Liver (tissue), 9 donors: Measurements from ENCODE around the gene MTIF2. TPM values are rescaled to one million over a fixed set of nuclear protein-coding genes. Genes with fewer than 3 reads are reported as not detected.

Source experiments
- DNase-seq: peaks from one replicate; pipeline ENCODE4 v3.0.0-alpha.2; 2017; ENCODE audit warnings: low spot score
- H3K27ac ChIP-seq, 2 donors: one replicate each; pipeline ENCODE4 v1.7.0; 2013; ENCODE audit warnings: inconsistent platforms in 2 of 2, low read length in 2 of 2, control low read depth in 1 of 2, low read depth in 1 of 2, mild to moderate bottlenecking in 1 of 2
- H3K27me3 ChIP-seq, 4 donors: one replicate each; pipeline versions ENCODE4 v1.6.1 to v1.7.0; 2013; ENCODE audit warnings: low read length in 3 of 4, inconsistent platforms in 1 of 4, mild to moderate bottlenecking in 1 of 4, moderate library complexity in 1 of 4; ENCODE audit not compliant: control insufficient read depth in 4 of 4, insufficient read depth in 4 of 4
- H3K36me3 ChIP-seq, 4 donors: one replicate each; pipeline versions ENCODE4 v1.6.1 to v1.7.0; 2013; ENCODE audit warnings: low read length in 3 of 4, mild to moderate bottlenecking in 3 of 4, low read depth in 1 of 4, moderate library complexity in 1 of 4; ENCODE audit not compliant: control insufficient read depth in 4 of 4, insufficient read depth in 3 of 4
- H3K4me1 ChIP-seq, 4 donors: one replicate each; pipeline versions ENCODE4 v1.6.1 to v1.7.0; 2013; ENCODE audit warnings: low read length in 3 of 4, mild to moderate bottlenecking in 3 of 4, moderate library complexity in 1 of 4; ENCODE audit not compliant: control insufficient read depth in 4 of 4, insufficient read depth in 4 of 4
- H3K4me3 ChIP-seq, 3 donors: one replicate each; pipeline versions ENCODE4 v1.6.1 to v1.7.0; 2013; ENCODE audit warnings: low read length in 3 of 3, control low read depth in 1 of 3, low read depth in 1 of 3, mild to moderate bottlenecking in 1 of 3
- H3K9ac ChIP-seq, 2 donors: one replicate each; pipeline ENCODE4 v1.7.0; 2013; ENCODE audit warnings: low read length in 2 of 2, mild to moderate bottlenecking in 2 of 2, moderate library complexity in 2 of 2, control low read depth in 1 of 2, low read depth in 1 of 2
- H3K9me3 ChIP-seq, 4 donors: one replicate each; pipeline versions ENCODE4 v1.6.1 to v1.7.0; 2013; ENCODE audit warnings: low read length in 3 of 4; ENCODE audit not compliant: control insufficient read depth in 4 of 4
- EGR1 ChIP-seq, 2 donors: IDR thresholded peaks; 2 replicates each; pipeline ENCODE4 v1.6.1; 2016 to 2018; ENCODE audit warnings: antibody characterized with exemption in 2 of 2, low read depth in 2 of 2
- FOXA1 ChIP-seq: IDR thresholded peaks from 2 replicates; pipeline ENCODE4 v1.6.1; 2016; ENCODE audit warnings: antibody characterized with exemption
- GABPA ChIP-seq, 2 donors: IDR thresholded peaks in 1 of 2; conservative IDR thresholded peaks in 1 of 2; 2 replicates each; pipeline ENCODE4 v1.6.1; 2016; ENCODE audit warnings: antibody characterized with exemption in 2 of 2, mild to moderate bottlenecking in 1 of 2, moderate library complexity in 1 of 2
- HNF4A ChIP-seq, 2 donors: conservative IDR thresholded peaks; 2 replicates each; pipeline ENCODE4 v1.6.1; 2016; ENCODE audit warnings: antibody characterized with exemption in 2 of 2, mild to moderate bottlenecking in 2 of 2
- HNF4G ChIP-seq: IDR thresholded peaks from 2 replicates; pipeline ENCODE4 v1.6.1; 2016; ENCODE audit warnings: antibody characterized with exemption
- JUND ChIP-seq, 2 donors: IDR thresholded peaks; 2 replicates each; pipeline ENCODE4 v1.6.1; 2016; ENCODE audit warnings: antibody characterized with exemption in 2 of 2
- NR2F2 ChIP-seq: IDR thresholded peaks from 2 replicates; pipeline ENCODE4 v1.6.1; 2016; ENCODE audit warnings: antibody characterized with exemption
- RAD21 ChIP-seq, 2 donors: IDR thresholded peaks; 2 replicates each; pipeline ENCODE4 v1.6.1; 2016; ENCODE audit warnings: antibody characterized with exemption in 2 of 2, mild to moderate bottlenecking in 2 of 2
- RXRA ChIP-seq, 2 donors: IDR thresholded peaks; 2 replicates each; pipeline ENCODE4 v1.6.1; 2017 to 2018; ENCODE audit warnings: antibody characterized with exemption in 2 of 2, mild to moderate bottlenecking in 1 of 2
- SP1 ChIP-seq: IDR thresholded peaks from 2 replicates; pipeline ENCODE4 v1.6.1; 2018; ENCODE audit warnings: antibody characterized with exemption, mild to moderate bottlenecking
- TAF1 ChIP-seq: conservative IDR thresholded peaks from 2 replicates; pipeline ENCODE4 v1.6.1; 2016; ENCODE audit warnings: antibody characterized with exemption, mild to moderate bottlenecking
- WGBS: extraction: QIAGEN DNeasy Blood & Tissue Kit; methylation state at CpG from one replicate; pipeline ENCODE4 v1.1.7; 2013; 5-methylcytosine and 5-hydroxymethylcytosine counted together
- polyA plus RNA-seq, 2 donors: library from polyadenylated mRNA; stranded (reverse) in 1 of 2; unstranded in 1 of 2; fragments of 200-250 nt in 1 of 2; fragments of >200 nt in 1 of 2; fragmentation: Nextera tagmentation in 1 of 2; extraction: Ambion mirVana in 1 of 2; gene quantifications; one replicate each; pipeline versions ENCODE4 v1.2.1 to v1.2.3, GENCODE V29; 2013 to 2015
- total RNA-seq, 2 donors: library from RNA; depleted of rRNA; stranded (reverse); fragments of >200 nt; gene quantifications; one replicate each; pipeline ENCODE4 v1.2.3, GENCODE V29; 2014
- TF ChIP-seq, protein P1 (sequence below): IDR thresholded peaks from 2 replicates; pipeline ENCODE4 v1.6.1; 2016; ENCODE audit warnings: antibody characterized with exemption
- TF ChIP-seq, protein P2 (sequence below): fragments of 150-350 bp; IDR thresholded peaks from 2 replicates; pipeline ENCODE4 v1.5.1; 2017; ENCODE audit warnings: improper control_type of control experiment, low read depth, low read length; ENCODE audit not compliant: missing input control
- TF ChIP-seq, protein P3 (sequence below): IDR thresholded peaks from 2 replicates; pipeline ENCODE4 v1.6.1; 2016; ENCODE audit warnings: antibody characterized with exemption
- TF ChIP-seq, protein P4 (sequence below): IDR thresholded peaks from 2 replicates; pipeline ENCODE4 v1.6.1; 2016; ENCODE audit warnings: antibody characterized with exemption, mild to moderate bottlenecking
- TF ChIP-seq, protein P5 (sequence below): IDR thresholded peaks from 2 replicates; pipeline ENCODE4 v1.6.1; 2016; ENCODE audit warnings: antibody characterized with exemption
- donor health status: healthy.
- donor health status: healthy.
- donor health status: healthy.
- donor health status: healthy.
- donor health status: healthy.

MTIF2 gene
- total and polyA plus RNA-seq, 4 donors, result 15.4 to 29.7 (median 18.2) TPM

DNA sequence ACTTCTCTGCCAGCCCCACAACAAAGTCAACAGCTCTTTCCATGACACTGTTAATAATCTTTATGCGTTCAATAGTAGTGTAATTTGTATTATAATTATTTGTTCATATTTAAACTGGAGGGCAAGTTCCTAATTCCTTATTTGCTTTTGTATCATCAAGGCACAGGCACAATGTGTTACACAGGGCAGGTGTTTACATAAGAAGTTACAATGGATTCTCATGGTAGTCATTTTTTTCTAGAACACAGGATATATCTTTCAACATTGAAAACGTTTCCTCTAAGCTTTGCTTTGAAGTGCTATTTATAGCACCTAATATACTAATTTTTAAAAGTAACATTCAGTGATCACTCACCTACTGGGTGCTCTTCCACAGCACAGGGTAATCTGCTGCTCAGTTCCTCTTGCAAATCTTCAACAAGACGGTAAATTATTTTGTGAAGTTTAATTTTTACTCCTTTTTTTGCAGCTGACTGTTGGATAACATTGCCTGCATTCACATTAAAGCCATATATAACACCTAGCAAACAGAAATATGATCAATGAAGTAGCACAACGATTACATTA is 29.3 kb downstream of the MTIF2 start:
- Histone ChIP-seq H3K9ac (no peak overlapping the region), H3K9me3 (no peaks in the 10 kb centered on the region), H3K27me3 (no peaks in the 10 kb centered on the region), H3K27ac (no peak overlapping the region), H3K4me1 (no peaks in the 10 kb centered on the region), H3K4me3 (no peak overlapping the region), H3K36me3 (peaks cover 8 to 48% (median 36%) of the 10 kb centered on the region in 4 donors)
- no peak for DNase-seq
- TF ChIP-seq HNF4A (conservative IDR thresholded peaks at IDR 0.05), result no peak
- TF ChIP-seq SP1, result no peak
- no peak for TF ChIP-seq RAD21 (IDR thresholded peaks at IDR 0.05)
- TF ChIP-seq EGR1 (IDR thresholded peaks at IDR 0.05; ENCODE audit: low read depth in 2 of 2), result no peak
- TF ChIP-seq RXRA (IDR thresholded peaks at IDR 0.05), result no peak
- TF ChIP-seq, protein P1, sequence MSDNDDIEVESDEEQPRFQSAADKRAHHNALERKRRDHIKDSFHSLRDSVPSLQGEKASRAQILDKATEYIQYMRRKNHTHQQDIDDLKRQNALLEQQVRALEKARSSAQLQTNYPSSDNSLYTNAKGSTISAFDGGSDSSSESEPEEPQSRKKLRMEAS, result no peak
- TF ChIP-seq GABPA (IDR thresholded peaks at IDR 0.05 in 1 of 2, conservative IDR thresholded peaks at IDR 0.05 in 1 of 2), result no peak
- no peak for TF ChIP-seq NR2F2
- TF ChIP-seq, protein P2, sequence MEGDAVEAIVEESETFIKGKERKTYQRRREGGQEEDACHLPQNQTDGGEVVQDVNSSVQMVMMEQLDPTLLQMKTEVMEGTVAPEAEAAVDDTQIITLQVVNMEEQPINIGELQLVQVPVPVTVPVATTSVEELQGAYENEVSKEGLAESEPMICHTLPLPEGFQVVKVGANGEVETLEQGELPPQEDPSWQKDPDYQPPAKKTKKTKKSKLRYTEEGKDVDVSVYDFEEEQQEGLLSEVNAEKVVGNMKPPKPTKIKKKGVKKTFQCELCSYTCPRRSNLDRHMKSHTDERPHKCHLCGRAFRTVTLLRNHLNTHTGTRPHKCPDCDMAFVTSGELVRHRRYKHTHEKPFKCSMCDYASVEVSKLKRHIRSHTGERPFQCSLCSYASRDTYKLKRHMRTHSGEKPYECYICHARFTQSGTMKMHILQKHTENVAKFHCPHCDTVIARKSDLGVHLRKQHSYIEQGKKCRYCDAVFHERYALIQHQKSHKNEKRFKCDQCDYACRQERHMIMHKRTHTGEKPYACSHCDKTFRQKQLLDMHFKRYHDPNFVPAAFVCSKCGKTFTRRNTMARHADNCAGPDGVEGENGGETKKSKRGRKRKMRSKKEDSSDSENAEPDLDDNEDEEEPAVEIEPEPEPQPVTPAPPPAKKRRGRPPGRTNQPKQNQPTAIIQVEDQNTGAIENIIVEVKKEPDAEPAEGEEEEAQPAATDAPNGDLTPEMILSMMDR, result no peak
- 72% methylated on average over 4 of the region's 4 CpGs for WGBS

DNA sequence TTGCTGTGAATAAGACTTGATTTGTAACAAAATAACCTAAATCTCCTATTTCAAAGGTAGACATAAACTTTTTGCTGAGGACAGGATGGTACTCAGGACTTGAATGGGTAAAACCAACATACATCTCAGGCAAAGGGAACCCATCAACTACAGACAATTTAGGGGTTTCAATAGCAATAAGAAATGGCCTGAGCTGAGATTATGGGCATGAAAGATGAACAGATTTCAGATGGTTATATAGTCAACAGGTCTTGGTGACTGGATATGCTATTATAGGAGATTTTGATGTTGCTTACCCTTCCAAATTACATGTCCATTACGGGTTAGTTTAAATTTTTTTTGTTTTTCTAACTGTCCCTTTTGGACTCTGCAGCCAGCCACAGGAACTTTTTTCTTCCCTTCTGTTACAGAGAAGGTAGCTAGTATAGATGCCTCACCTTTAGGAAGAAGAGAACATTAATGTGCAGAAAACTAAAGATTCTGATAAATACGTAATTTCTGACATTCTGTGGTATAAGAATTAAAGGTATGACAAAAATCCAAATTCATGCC is 32.0 kb downstream of the MTIF2 start:
- Histone ChIP-seq H3K9me3 (no peaks in the 10 kb centered on the region), H3K27me3 (no peaks in the 10 kb centered on the region), H3K27ac (no peak overlapping the region), H3K4me3 (no peak overlapping the region), H3K9ac (no peak overlapping the region), H3K4me1 (peaks cover 2 to 8% (median 6%) of the 10 kb centered on the region in 4 donors), H3K36me3 (peaks cover 11 to 36% (median 28%) of the 10 kb centered on the region in 4 donors)
- DNase-seq, result no peak
- no peak for TF ChIP-seq HNF4G
- WGBS, result 96% methylated on average over 2 of the region's 2 CpGs

DNA sequence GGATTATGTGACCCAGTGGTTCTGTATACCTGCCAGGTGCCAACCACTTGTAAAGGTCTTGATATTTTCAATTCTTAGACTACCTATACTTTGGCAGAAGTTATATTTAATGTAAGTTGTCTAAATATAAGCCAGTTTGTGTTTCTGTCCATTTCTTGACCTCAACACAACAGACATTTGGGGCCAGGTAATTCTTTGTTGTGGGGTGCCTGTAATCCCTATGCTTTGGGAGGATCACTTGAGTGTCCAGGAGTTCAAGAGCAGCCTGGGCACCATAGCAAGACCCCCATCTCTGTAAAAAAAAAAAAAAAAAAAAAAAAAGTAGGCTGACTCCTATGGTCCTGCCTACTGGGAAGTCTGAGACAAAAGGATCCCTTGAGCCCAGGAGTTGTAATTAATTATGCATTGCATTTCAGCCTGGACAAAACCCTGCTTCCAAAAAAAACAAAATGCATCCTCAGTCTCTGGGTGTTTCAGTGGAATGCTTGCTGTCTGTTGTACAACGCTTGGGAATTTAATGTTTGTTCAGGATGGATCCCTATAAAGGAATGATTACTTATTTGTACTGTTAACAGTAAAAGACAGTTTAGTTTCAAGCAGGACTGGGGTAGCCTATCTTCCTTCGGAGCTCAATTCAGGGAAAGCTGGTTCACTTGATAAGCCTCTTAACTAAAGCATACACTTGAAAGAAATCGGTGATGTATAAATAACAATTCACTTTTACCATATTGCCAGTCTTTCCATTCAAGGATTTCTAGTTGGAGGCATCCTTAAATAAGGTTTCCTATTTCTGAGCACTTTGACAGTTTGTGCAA is 33.1 kb downstream of the MTIF2 start:
- Histone ChIP-seq H3K4me3 (no peak overlapping the region), H3K36me3 (peaks cover 8 to 36% (median 26%) of the 10 kb centered on the region in 4 donors), H3K9me3 (no peaks in the 10 kb centered on the region), H3K27ac (no peak overlapping the region), H3K27me3 (no peaks in the 10 kb centered on the region), H3K9ac (no peak overlapping the region), H3K4me1 (peaks cover 2 to 16% (median 10%) of the 10 kb centered on the region in 4 donors)
- 88% methylated on average over 3 of the region's 3 CpGs for WGBS
- no peak for DNase-seq
- no peak for TF ChIP-seq EGR1 (IDR thresholded peaks at IDR 0.05; ENCODE audit: low read depth in 2 of 2)
- no peak for TF ChIP-seq SP1
- TF ChIP-seq, protein P3, sequence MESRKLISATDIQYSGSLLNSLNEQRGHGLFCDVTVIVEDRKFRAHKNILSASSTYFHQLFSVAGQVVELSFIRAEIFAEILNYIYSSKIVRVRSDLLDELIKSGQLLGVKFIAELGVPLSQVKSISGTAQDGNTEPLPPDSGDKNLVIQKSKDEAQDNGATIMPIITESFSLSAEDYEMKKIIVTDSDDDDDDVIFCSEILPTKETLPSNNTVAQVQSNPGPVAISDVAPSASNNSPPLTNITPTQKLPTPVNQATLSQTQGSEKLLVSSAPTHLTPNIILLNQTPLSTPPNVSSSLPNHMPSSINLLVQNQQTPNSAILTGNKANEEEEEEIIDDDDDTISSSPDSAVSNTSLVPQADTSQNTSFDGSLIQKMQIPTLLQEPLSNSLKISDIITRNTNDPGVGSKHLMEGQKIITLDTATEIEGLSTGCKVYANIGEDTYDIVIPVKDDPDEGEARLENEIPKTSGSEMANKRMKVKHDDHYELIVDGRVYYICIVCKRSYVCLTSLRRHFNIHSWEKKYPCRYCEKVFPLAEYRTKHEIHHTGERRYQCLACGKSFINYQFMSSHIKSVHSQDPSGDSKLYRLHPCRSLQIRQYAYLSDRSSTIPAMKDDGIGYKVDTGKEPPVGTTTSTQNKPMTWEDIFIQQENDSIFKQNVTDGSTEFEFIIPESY, result no peak
- no peak for TF ChIP-seq HNF4A (conservative IDR thresholded peaks at IDR 0.05)
- TF ChIP-seq, protein P4, sequence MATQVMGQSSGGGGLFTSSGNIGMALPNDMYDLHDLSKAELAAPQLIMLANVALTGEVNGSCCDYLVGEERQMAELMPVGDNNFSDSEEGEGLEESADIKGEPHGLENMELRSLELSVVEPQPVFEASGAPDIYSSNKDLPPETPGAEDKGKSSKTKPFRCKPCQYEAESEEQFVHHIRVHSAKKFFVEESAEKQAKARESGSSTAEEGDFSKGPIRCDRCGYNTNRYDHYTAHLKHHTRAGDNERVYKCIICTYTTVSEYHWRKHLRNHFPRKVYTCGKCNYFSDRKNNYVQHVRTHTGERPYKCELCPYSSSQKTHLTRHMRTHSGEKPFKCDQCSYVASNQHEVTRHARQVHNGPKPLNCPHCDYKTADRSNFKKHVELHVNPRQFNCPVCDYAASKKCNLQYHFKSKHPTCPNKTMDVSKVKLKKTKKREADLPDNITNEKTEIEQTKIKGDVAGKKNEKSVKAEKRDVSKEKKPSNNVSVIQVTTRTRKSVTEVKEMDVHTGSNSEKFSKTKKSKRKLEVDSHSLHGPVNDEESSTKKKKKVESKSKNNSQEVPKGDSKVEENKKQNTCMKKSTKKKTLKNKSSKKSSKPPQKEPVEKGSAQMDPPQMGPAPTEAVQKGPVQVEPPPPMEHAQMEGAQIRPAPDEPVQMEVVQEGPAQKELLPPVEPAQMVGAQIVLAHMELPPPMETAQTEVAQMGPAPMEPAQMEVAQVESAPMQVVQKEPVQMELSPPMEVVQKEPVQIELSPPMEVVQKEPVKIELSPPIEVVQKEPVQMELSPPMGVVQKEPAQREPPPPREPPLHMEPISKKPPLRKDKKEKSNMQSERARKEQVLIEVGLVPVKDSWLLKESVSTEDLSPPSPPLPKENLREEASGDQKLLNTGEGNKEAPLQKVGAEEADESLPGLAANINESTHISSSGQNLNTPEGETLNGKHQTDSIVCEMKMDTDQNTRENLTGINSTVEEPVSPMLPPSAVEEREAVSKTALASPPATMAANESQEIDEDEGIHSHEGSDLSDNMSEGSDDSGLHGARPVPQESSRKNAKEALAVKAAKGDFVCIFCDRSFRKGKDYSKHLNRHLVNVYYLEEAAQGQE, result no peak
- no peak for TF ChIP-seq HNF4G
- no peak for TF ChIP-seq GABPA (IDR thresholded peaks at IDR 0.05 in 1 of 2, conservative IDR thresholded peaks at IDR 0.05 in 1 of 2)
- TF ChIP-seq TAF1, result no peak
- no peak for TF ChIP-seq FOXA1
- TF ChIP-seq, protein P5, sequence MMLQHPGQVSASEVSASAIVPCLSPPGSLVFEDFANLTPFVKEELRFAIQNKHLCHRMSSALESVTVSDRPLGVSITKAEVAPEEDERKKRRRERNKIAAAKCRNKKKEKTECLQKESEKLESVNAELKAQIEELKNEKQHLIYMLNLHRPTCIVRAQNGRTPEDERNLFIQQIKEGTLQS, result no peak
- no peak for TF ChIP-seq JUND (IDR thresholded peaks at IDR 0.05)
